LNCAP (cell line): ENCODE measurements around the gene MPZL3.

Source experiments
- CTCF ChIP-seq: fragments of 450-650 bp; IDR thresholded peaks from 2 replicates; pipeline ENCODE4 v1.5.1; 2017; ENCODE audit warnings: mild to moderate bottlenecking

The MPZL3 gene

DNA sequence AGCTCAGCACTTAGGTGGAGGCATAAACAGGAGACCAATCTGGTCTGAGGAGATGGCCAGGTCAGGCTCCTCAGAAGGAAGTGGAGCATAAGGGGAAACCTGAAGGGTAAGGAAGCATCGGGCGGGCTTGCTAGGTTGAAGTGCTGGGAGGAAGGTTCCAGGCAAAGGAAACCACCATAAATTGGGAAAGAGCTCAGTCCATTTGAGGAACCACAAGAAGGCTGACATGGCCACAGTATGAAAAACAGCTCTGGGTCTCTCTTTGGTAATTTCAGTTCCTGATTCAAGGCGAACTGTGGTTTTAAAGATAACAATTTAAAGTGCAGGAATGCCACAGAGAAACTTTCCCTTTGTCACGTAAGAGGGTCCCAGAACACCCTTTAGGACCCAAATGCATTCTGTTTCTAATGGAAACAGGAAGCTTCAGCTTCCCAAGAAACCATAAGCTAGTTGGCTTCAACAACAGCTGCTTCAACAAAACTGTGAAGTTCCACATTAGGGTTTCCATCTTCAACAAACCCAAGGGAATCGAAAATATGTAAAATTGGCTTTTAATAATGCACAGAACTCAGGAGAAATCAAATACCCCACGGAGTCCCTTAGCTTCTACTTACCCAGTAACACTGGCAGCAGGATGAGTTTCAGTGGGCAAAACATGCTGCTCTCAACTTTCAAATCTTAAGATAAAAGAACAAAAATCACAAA, 37.8 kb downstream of the MPZL3 start:
- no peak for TF ChIP-seq CTCF

- no peak for TF ChIP-seq CTCF
Measured at GRCh38 chr11:118213781-118214180, 38.4 kb downstream of the MPZL3 start.

DNA sequence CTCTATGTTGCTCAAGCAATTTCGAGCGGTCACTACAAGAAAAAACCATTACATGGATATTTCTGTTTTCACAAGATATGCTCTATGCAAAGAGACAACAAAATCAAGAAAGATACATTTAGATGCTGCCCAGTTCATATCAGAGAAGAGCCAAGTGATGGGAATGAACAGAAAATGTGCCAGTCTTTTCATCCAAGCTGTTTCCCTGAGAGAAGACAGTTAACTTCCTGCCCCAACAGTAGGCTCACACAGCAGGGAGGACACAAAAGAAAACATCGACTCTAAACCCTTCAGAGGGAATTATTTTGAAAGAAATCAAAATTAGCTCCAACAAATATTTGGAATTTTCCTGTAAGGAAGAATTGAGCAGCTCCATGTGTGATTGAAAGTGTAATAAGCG, 39.0 kb downstream of the MPZL3 start:
- TF ChIP-seq CTCF, result no peak

GRCh38 chr11:118212781-118213191, 39.4 kb downstream of the MPZL3 start:
- TF ChIP-seq CTCF, result no peak

GRCh38 chr11:118212131-118212725, 39.9 kb downstream of the MPZL3 start:
- no peak for TF ChIP-seq CTCF

DNA sequence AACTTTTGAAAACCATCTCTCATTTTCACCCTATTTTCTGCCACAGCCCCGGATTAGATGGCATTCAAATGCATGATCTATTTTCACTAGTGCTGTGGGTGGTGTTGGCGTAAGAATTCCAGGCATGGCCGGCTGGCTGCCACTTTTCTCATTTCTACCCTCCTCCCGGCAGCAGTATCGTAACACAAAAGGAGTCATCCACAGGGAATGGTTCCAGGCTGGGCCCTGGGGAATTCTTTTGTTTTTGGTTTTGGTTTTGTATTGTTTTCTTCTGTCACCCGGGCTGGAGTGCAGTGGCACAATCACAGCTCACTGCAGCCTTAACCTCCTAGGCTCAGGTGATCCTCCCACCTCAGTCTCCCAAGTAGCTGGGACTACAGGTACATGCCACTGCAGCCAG, 41.2 kb downstream of the MPZL3 start:
- TF ChIP-seq CTCF, result no peak

GRCh38 chr11:118210323-118210722, 41.8 kb downstream of the MPZL3 start:
- no peak for TF ChIP-seq CTCF
